SU-DHL-6 (cell line): Measurements from ENCODE around the gene TMEM121B.

ENCODE experiments used
- H2AFZ ChIP-seq: fragments of 200-600 bp; sonication (generic); 2 replicates; pipeline ENCODE4 v1.6.1; 2014; ENCODE audit warnings: low read depth, mild to moderate bottlenecking, moderate library complexity, mixed read lengths, antibody characterized with exemption, low read length; ENCODE audit not compliant: severe bottlenecking
- H3F3A ChIP-seq: fragments of 200-600 bp; shearing (Covaris generic); 2 replicates; pipeline ENCODE4 v1.6.0; 2016; ENCODE audit warnings: antibody characterized with exemption, mild to moderate bottlenecking; ENCODE audit not compliant: insufficient read depth
- H3K27ac ChIP-seq: fragments of 200-600 bp; sonication (generic); 2 replicates; pipeline ENCODE4 v1.5.1; 2016; ENCODE audit warnings: low read depth, mild to moderate bottlenecking, low read length, moderate library complexity, mixed read lengths
- H3K27me3 ChIP-seq: fragments of 200-600 bp; sonication (generic), shearing (Covaris generic); 2 replicates; pipeline ENCODE4 v1.6.0; 2014; ENCODE audit warnings: mild to moderate bottlenecking, low read length
- H3K36me3 ChIP-seq: fragments of 200-600 bp; sonication (generic); 2 replicates; pipeline ENCODE4 v1.6.1; 2014; ENCODE audit warnings: mild to moderate bottlenecking, low read length, mixed read lengths
- H3K4me2 ChIP-seq: fragments of 300-600, 200-600 bp; shearing (Covaris generic), sonication (generic); 2 replicates; pipeline ENCODE4 v1.6.0; 2014; ENCODE audit warnings: low read length, low read depth, mild to moderate bottlenecking; ENCODE audit not compliant: poor library complexity, severe bottlenecking
- H3K4me3 ChIP-seq: fragments of 200-600 bp; sonication (generic); 2 replicates; pipeline ENCODE4 v1.5.1; 2014; ENCODE audit warnings: antibody characterized with exemption, low read length, mild to moderate bottlenecking, mixed read lengths; ENCODE audit not compliant: insufficient read depth, poor library complexity, severe bottlenecking
- H3K79me2 ChIP-seq: fragments of 200-600 bp; sonication (generic); 2 replicates; pipeline ENCODE4 v1.6.1; 2014; ENCODE audit warnings: mild to moderate bottlenecking, low read length, moderate library complexity; ENCODE audit not compliant: insufficient read depth
- H3K9ac ChIP-seq: fragments of 200-600 bp; sonication (generic); 2 replicates; pipeline ENCODE4 v1.7.0; 2014; ENCODE audit warnings: mild to moderate bottlenecking, low read length
- H3K9me2 ChIP-seq: fragments of 200-600 bp; sonication (generic); replicated peaks from 2 replicates; pipeline ENCODE4 v1.6.1; 2014; ENCODE audit warnings: low read length; ENCODE audit not compliant: insufficient read depth
- H3K9me3 ChIP-seq: fragments of 200-600 bp; sonication (generic); 2 replicates; pipeline ENCODE4 v1.6.1; 2014; ENCODE audit warnings: low read length, mixed read lengths; ENCODE audit not compliant: insufficient read depth
- H4K20me1 ChIP-seq: fragments of 200-600 bp; sonication (generic); 2 replicates; pipeline ENCODE4 v1.6.1; 2014; ENCODE audit warnings: low read depth, mild to moderate bottlenecking, antibody characterized with exemption, low read length, moderate library complexity, mixed read lengths
- CTCF ChIP-seq: fragments of 200-600 bp; sonication (generic); IDR thresholded peaks from one replicate; pipeline ENCODE4 v1.5.1; 2017; ENCODE audit warnings: antibody characterized with exemption, mild to moderate bottlenecking, low read length, moderate library complexity; ENCODE audit not compliant: insufficient read depth, poor library complexity, severe bottlenecking
- EZH2phosphoT487 ChIP-seq: fragments of 200-600 bp; sonication (generic), shearing (Covaris generic); conservative IDR thresholded peaks from 2 replicates; pipeline ENCODE4 v1.6.1; 2018; ENCODE audit warnings: mild to moderate bottlenecking, antibody characterized with exemption, low read length, moderate library complexity, mixed read lengths

TMEM121B gene

GRCh38 chr22:17118342-17118741 lies 2.8 kb downstream of the TMEM121B start:
- H3K79me2 ChIP-seq = no peaks in the 10 kb centered on the region
- no peak overlapping the region for H3K4me3 ChIP-seq
- no peak overlapping the region for H3K27ac ChIP-seq
- no peak overlapping the region for H3K9ac ChIP-seq
- H3F3A ChIP-seq = no peaks in the 10 kb centered on the region
- no peaks in the 10 kb centered on the region for H3K9me2 ChIP-seq
- H4K20me1 ChIP-seq = no peaks in the 10 kb centered on the region
- H3K4me2 ChIP-seq = no peak overlapping the region
- TF ChIP-seq CTCF = no peak
- no peak for TF ChIP-seq EZH2phosphoT487
- no peak overlapping the region for H2AFZ ChIP-seq
- H3K9me3 ChIP-seq = no peaks in the 10 kb centered on the region
- H3K36me3 ChIP-seq = no peaks in the 10 kb centered on the region
- H3K27me3 ChIP-seq = no peaks in the 10 kb centered on the region

GRCh38 chr22:17117890-17118289 lies 3.3 kb downstream of the TMEM121B start:
- no peak overlapping the region for H3K4me3 ChIP-seq
- no peak for TF ChIP-seq CTCF
- no peak for TF ChIP-seq EZH2phosphoT487
- no peaks in the 10 kb centered on the region for H4K20me1 ChIP-seq

DNA sequence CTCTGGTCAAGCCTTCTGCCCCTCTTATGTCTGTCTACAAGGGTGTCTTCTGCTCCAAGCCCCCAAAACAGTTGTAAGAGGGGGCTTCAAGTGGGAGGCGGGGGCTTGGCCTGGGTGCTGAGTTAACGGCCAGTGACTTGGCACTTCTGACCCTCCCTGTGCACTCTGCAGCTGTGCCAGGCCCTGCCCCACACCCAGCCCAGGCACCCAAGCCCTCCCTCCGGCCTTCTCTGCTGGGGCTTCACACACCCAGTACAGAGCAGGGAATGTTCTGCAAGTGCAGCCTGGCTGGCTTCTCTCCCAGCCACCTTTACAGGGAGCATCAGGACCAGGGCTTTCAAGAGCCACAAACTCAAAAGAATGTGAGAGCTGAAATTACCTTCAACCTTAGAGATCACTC lies 3.8 kb downstream of the TMEM121B start:
- TF ChIP-seq EZH2phosphoT487 = no peak
- TF ChIP-seq CTCF = no peak
- no peak overlapping the region for H3K27ac ChIP-seq
- H3K4me2 ChIP-seq = no peak overlapping the region
- no peaks in the 10 kb centered on the region for H3K36me3 ChIP-seq
- no peaks in the 10 kb centered on the region for H4K20me1 ChIP-seq
- no peak overlapping the region for H3K9ac ChIP-seq
- H3K9me2 ChIP-seq = no peaks in the 10 kb centered on the region
- no peak overlapping the region for H3K4me3 ChIP-seq
- no peaks in the 10 kb centered on the region for H3K27me3 ChIP-seq
- no peaks in the 10 kb centered on the region for H3F3A ChIP-seq
- no peaks in the 10 kb centered on the region for H3K79me2 ChIP-seq
- H2AFZ ChIP-seq = no peak overlapping the region
- no peaks in the 10 kb centered on the region for H3K9me3 ChIP-seq

More at GRCh38 chr22:17117890-17118289, 3.3 kb downstream of the TMEM121B start:
- Histone ChIP-seq H3F3A (no peaks in the 10 kb centered on the region), H3K9me3 (no peaks in the 10 kb centered on the region), H3K4me2 (no peak overlapping the region), H3K9me2 (no peaks in the 10 kb centered on the region), H3K36me3 (no peaks in the 10 kb centered on the region), H2AFZ (no peak overlapping the region), H3K27ac (no peak overlapping the region), H3K79me2 (no peaks in the 10 kb centered on the region), H3K9ac (no peak overlapping the region), H3K27me3 (no peaks in the 10 kb centered on the region)
